HG02763 (cell line): ENCODE results near the gene TUBD1.
"Not testable (repeated sequence)": the region's sequence is repeated elsewhere in the genome, so short reads cannot be mapped to it uniquely, and the experiment has no call there.

Source experiments
- ATAC-seq: cut with Tn5 transposase; IDR thresholded peaks from one replicate; pipeline ENCODE4 v1.9.1; 2021; ENCODE audit warnings: mild to moderate bottlenecking, moderate library complexity; ENCODE audit not compliant: unreplicated experiment

TUBD1 gene

GRCh38 chr17:59876107-59876506 is 16.6 kb downstream of the TUBD1 start:
- no peak for ATAC-seq

- no peak for ATAC-seq
Observed at GRCh38 chr17:59874376-59874775, 18.4 kb downstream of the TUBD1 start.

- ATAC-seq: not testable (repeated sequence)
Observed at GRCh38 chr17:59873414-59873813, 19.3 kb downstream of the TUBD1 start.

- ATAC-seq: no peak
Observed at GRCh38 chr17:59872351-59872750, 20.4 kb downstream of the TUBD1 start.

GRCh38 chr17:59870482-59870881 is 22.3 kb downstream of the TUBD1 start:
- no peak for ATAC-seq

GRCh38 chr17:59869941-59870218 is 22.9 kb downstream of the TUBD1 start:
- ATAC-seq: no peak

GRCh38 chr17:59863616-59864015 is 29.1 kb downstream of the TUBD1 start:
- ATAC-seq: no peak

- ATAC-seq: no peak
Observed at GRCh38 chr17:59859444-59860025, 33.2 kb downstream of the TUBD1 start.

GRCh38 chr17:59858932-59859331 is 33.8 kb downstream of the TUBD1 start:
- ATAC-seq: no peak

- no peak for ATAC-seq
Observed at GRCh38 chr17:59858167-59858816, 34.5 kb downstream of the TUBD1 start.

GRCh38 chr17:59856859-59857794 is 35.6 kb downstream of the TUBD1 start:
- ATAC-seq: no peak

GRCh38 chr17:59853919-59854729 is 38.6 kb downstream of the TUBD1 start:
- ATAC-seq: not testable (repeated sequence)

- no peak for ATAC-seq
Observed at GRCh38 chr17:59853168-59853918, 39.4 kb downstream of the TUBD1 start.

- not testable (repeated sequence) for ATAC-seq
Observed at GRCh38 chr17:59852847-59853167, 39.9 kb downstream of the TUBD1 start.

GRCh38 chr17:59851439-59852375 is 41.0 kb downstream of the TUBD1 start:
- no peak for ATAC-seq

- not testable (repeated sequence) for ATAC-seq
Observed at GRCh38 chr17:59850311-59850710, 42.4 kb downstream of the TUBD1 start.

- no peak for ATAC-seq
Observed at GRCh38 chr17:59848778-59849177, 44.0 kb downstream of the TUBD1 start.

- no peak for ATAC-seq
Observed at GRCh38 chr17:59848385-59848668, 44.4 kb downstream of the TUBD1 start.

GRCh38 chr17:59846394-59847165 is 46.2 kb downstream of the TUBD1 start:
- ATAC-seq: no peak
